ENCODE measurements around the gene KCNJ6.

The KCNJ6 gene

DNA sequence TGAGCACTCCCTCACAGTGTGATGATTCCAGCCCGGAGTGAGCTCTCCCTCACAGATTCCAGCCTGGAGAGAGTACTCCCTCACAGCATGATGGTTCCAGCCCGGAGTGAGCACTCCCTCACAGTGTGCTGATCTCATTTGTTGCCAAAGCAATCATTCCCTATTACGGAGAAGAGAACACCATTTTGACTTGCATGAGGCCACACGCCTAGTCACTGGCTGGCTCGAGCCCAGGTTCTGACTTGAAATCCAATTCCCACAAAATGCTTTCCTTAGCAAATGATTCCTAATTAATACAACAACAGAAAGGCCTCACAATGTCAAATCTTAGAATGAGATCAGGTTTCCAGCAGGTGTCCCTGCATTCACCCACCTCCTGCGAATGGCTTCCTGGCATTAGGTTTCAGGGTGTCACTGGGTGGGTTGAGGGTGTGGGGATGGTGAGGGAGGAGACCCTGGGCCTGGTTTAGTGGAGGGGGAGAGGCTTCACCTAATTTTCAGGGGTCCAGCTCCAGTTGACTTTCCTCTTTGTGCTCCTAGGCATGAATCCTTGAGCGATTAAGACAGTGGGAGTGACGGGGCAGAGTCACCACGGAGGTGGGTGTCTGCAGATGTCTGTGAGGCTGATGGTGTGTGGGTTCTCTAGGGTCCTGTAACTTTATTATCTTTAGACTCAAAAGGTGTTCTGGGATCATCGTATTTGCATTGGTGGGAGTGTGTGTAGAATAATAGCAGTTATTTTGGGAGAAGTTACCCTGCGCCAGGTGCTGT is 158.5 kb downstream of the KCNJ6 start:
- ATAC-seq = no peak
- TF ChIP-seq ZNF8 (CRISPR knock-in tag; IDR thresholded peaks at IDR 0.05) (no peak), ESRRG (CRISPR knock-in tag; IDR thresholded peaks at IDR 0.05) (no peak), TCF4 (CRISPR knock-in tag; IDR thresholded peaks at IDR 0.05; ENCODE audit: borderline replicate concordance) (no peak), ZNF565 (CRISPR knock-in tag; conservative IDR thresholded peaks at IDR 0.05; ENCODE audit: low read depth) (no peak), OSR1 (CRISPR knock-in tag; IDR thresholded peaks at IDR 0.05) (no peak), ZFP30 (CRISPR knock-in tag; IDR thresholded peaks at IDR 0.05) (no peak), PPARA (CRISPR knock-in tag; IDR thresholded peaks at IDR 0.05; ENCODE audit: borderline replicate concordance) (no peak), GLIS3 (CRISPR knock-in tag; IDR thresholded peaks at IDR 0.05) (no peak), BACH2 (CRISPR knock-in tag; IDR thresholded peaks at IDR 0.05; ENCODE audit: borderline replicate concordance) (no peak), CSDC2 (CRISPR knock-in tag; IDR thresholded peaks at IDR 0.05) (no peak), ARNTL (CRISPR knock-in tag; IDR thresholded peaks at IDR 0.05; ENCODE audit: borderline replicate concordance, low read depth) (no peak), SNAI2 (CRISPR knock-in tag; IDR thresholded peaks at IDR 0.05) (no peak), ZNF70 (CRISPR knock-in tag; IDR thresholded peaks at IDR 0.05) (no peak), ISL1 (CRISPR knock-in tag; IDR thresholded peaks at IDR 0.05) (no peak), TOX (CRISPR knock-in tag; IDR thresholded peaks at IDR 0.05; ENCODE audit: borderline replicate concordance) (no peak)
- TF ChIP-seq, protein P1, sequence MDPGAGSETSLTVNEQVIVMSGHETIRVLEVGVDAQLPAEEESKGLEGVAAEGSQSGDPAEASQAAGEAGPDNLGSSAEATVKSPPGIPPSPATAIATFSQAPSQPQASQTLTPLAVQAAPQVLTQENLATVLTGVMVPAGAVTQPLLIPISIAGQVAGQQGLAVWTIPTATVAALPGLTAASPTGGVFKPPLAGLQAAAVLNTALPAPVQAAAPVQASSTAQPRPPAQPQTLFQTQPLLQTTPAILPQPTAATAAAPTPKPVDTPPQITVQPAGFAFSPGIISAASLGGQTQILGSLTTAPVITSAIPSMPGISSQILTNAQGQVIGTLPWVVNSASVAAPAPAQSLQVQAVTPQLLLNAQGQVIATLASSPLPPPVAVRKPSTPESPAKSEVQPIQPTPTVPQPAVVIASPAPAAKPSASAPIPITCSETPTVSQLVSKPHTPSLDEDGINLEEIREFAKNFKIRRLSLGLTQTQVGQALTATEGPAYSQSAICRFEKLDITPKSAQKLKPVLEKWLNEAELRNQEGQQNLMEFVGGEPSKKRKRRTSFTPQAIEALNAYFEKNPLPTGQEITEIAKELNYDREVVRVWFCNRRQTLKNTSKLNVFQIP (CRISPR knock-in tag; IDR thresholded peaks at IDR 0.05; ENCODE audit: borderline replicate concordance, low read depth) = no peak
- TF ChIP-seq, protein P2, sequence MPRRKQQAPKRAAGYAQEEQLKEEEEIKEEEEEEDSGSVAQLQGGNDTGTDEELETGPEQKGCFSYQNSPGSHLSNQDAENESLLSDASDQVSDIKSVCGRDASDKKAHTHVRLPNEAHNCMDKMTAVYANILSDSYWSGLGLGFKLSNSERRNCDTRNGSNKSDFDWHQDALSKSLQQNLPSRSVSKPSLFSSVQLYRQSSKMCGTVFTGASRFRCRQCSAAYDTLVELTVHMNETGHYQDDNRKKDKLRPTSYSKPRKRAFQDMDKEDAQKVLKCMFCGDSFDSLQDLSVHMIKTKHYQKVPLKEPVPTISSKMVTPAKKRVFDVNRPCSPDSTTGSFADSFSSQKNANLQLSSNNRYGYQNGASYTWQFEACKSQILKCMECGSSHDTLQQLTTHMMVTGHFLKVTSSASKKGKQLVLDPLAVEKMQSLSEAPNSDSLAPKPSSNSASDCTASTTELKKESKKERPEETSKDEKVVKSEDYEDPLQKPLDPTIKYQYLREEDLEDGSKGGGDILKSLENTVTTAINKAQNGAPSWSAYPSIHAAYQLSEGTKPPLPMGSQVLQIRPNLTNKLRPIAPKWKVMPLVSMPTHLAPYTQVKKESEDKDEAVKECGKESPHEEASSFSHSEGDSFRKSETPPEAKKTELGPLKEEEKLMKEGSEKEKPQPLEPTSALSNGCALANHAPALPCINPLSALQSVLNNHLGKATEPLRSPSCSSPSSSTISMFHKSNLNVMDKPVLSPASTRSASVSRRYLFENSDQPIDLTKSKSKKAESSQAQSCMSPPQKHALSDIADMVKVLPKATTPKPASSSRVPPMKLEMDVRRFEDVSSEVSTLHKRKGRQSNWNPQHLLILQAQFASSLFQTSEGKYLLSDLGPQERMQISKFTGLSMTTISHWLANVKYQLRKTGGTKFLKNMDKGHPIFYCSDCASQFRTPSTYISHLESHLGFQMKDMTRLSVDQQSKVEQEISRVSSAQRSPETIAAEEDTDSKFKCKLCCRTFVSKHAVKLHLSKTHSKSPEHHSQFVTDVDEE (CRISPR knock-in tag; IDR thresholded peaks at IDR 0.05) = no peak

DNA sequence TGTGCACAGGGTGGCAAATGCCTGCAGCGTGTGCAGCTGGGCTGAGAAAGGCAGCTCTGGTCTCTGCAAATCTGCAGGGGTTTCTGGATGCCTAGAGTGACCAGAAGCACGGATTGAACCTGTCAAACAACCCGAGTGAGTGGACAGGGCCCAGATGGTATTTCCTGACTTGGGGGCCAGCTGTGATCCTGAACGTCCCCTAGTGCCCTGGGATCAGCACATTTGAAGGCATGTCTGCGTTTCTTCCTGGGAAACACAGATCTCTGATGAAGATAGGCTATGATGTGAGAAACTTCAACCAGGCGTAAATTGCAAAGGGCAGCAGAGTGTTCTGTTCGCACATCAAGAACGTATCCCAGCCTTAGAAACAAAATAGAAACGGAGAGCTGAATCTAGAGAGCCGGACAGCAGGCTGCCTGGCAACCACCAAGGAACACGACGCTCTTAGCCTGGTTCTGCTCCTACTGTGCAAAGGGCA is 163.1 kb downstream of the KCNJ6 start:
- TF ChIP-seq, protein P3, sequence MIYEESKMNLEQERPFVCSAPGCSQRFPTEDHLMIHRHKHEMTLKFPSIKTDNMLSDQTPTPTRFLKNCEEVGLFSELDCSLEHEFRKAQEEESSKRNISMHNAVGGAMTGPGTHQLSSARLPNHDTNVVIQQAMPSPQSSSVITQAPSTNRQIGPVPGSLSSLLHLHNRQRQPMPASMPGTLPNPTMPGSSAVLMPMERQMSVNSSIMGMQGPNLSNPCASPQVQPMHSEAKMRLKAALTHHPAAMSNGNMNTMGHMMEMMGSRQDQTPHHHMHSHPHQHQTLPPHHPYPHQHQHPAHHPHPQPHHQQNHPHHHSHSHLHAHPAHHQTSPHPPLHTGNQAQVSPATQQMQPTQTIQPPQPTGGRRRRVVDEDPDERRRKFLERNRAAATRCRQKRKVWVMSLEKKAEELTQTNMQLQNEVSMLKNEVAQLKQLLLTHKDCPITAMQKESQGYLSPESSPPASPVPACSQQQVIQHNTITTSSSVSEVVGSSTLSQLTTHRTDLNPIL (CRISPR knock-in tag; IDR thresholded peaks at IDR 0.05; ENCODE audit: low read depth) = no peak
- TF ChIP-seq, protein P4, sequence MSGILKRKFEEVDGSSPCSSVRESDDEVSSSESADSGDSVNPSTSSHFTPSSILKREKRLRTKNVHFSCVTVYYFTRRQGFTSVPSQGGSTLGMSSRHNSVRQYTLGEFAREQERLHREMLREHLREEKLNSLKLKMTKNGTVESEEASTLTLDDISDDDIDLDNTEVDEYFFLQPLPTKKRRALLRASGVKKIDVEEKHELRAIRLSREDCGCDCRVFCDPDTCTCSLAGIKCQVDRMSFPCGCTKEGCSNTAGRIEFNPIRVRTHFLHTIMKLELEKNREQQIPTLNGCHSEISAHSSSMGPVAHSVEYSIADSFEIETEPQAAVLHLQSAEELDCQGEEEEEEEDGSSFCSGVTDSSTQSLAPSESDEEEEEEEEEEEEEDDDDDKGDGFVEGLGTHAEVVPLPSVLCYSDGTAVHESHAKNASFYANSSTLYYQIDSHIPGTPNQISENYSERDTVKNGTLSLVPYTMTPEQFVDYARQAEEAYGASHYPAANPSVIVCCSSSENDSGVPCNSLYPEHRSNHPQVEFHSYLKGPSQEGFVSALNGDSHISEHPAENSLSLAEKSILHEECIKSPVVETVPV (CRISPR knock-in tag; IDR thresholded peaks at IDR 0.05) = no peak
- TF ChIP-seq ZC3H10 (CRISPR knock-in tag; IDR thresholded peaks at IDR 0.05) = no peak
- TF ChIP-seq ZNF565 (CRISPR knock-in tag; conservative IDR thresholded peaks at IDR 0.05; ENCODE audit: low read depth) = no peak
- TF ChIP-seq, protein P2 (CRISPR knock-in tag; IDR thresholded peaks at IDR 0.05) = no peak
- no peak for TF ChIP-seq ESRRG (CRISPR knock-in tag; IDR thresholded peaks at IDR 0.05)
- TF ChIP-seq GLIS3 (CRISPR knock-in tag; IDR thresholded peaks at IDR 0.05) = no peak
- no peak for TF ChIP-seq OSR1 (CRISPR knock-in tag; IDR thresholded peaks at IDR 0.05)
- TF ChIP-seq BACH2 (CRISPR knock-in tag; IDR thresholded peaks at IDR 0.05; ENCODE audit: borderline replicate concordance) = no peak
- no peak for TF ChIP-seq TOX (CRISPR knock-in tag; IDR thresholded peaks at IDR 0.05; ENCODE audit: borderline replicate concordance)
- no peak for TF ChIP-seq ZFP30 (CRISPR knock-in tag; IDR thresholded peaks at IDR 0.05)
- no peak for TF ChIP-seq ZNF70 (CRISPR knock-in tag; IDR thresholded peaks at IDR 0.05)
- TF ChIP-seq, protein P5, sequence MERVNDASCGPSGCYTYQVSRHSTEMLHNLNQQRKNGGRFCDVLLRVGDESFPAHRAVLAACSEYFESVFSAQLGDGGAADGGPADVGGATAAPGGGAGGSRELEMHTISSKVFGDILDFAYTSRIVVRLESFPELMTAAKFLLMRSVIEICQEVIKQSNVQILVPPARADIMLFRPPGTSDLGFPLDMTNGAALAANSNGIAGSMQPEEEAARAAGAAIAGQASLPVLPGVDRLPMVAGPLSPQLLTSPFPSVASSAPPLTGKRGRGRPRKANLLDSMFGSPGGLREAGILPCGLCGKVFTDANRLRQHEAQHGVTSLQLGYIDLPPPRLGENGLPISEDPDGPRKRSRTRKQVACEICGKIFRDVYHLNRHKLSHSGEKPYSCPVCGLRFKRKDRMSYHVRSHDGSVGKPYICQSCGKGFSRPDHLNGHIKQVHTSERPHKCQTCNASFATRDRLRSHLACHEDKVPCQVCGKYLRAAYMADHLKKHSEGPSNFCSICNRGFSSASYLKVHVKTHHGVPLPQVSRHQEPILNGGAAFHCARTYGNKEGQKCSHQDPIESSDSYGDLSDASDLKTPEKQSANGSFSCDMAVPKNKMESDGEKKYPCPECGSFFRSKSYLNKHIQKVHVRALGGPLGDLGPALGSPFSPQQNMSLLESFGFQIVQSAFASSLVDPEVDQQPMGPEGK (CRISPR knock-in tag; IDR thresholded peaks at IDR 0.05; ENCODE audit: borderline replicate concordance) = no peak
- TF ChIP-seq ZNF8 (CRISPR knock-in tag; IDR thresholded peaks at IDR 0.05) = no peak
- no peak for TF ChIP-seq TCF4 (CRISPR knock-in tag; IDR thresholded peaks at IDR 0.05; ENCODE audit: borderline replicate concordance)
- no peak for TF ChIP-seq RARB (CRISPR knock-in tag; IDR thresholded peaks at IDR 0.05)
- TF ChIP-seq ISL1 (CRISPR knock-in tag; IDR thresholded peaks at IDR 0.05) = no peak
- no peak for TF ChIP-seq ZFP3 (CRISPR knock-in tag; IDR thresholded peaks at IDR 0.05)
- no peak for TF ChIP-seq PPARA (CRISPR knock-in tag; IDR thresholded peaks at IDR 0.05; ENCODE audit: borderline replicate concordance)
- ATAC-seq = no peak

Measured in SK-N-SH treated with all-trans-retinoic acid at 6 μM for 48 hours (cell line).